H1 (cell line): ENCODE data around the gene CHRM4. TPM values are rescaled to one million over a fixed set of nuclear protein-coding genes. Genes with fewer than 3 reads are reported as not detected.

Source experiments
- CTCF ChIA-PET: fragments of 300-600 bp; sonication (Branson Sonifier 250); formaldehyde crosslinking; loops from one replicate; lab custom pipeline; 2021; ENCODE audit not compliant: partially characterized antibody; lab: Charles Lee
- POLR2A ChIA-PET: fragments of 300-600 bp; sonication (Branson Sonifier 250); formaldehyde crosslinking; loops from one replicate; lab custom pipeline; 2021; ENCODE audit warnings: inconsistent platforms; ENCODE audit not compliant: partially characterized antibody; lab: Charles Lee
- DNase-seq, 2 experiments: peaks; one replicate each; pipeline versions ENCODE4 v3.0.0 to v3.0.0-alpha.2; 2010 to 2022; ENCODE audit warnings: low spot score in 2 of 2, low read depth in 1 of 2, mixed read lengths in 1 of 2
- FAIRE-seq: peaks from 2 replicates; lab custom pipeline; 2011; peaks lifted over from hg19 to GRCh38; lab: Jason Lieb, UNC
- H2AFZ ChIP-seq: 2 replicates; pipeline ENCODE4 v1.8.1; 2012; ENCODE audit warnings: low read length, inconsistent platforms
- H2AK5ac ChIP-seq: 2 replicates; pipeline ENCODE4 v1.6.1; 2013; ENCODE audit warnings: low read depth, low read length
- H2BK120ac ChIP-seq: replicated peaks from 2 replicates; pipeline ENCODE3; 2013; ENCODE audit warnings: low read depth, low read length, inconsistent platforms
- H2BK12ac ChIP-seq: 2 replicates; pipeline ENCODE4 v1.6.1; 2013; ENCODE audit warnings: low read depth, low read length
- H2BK15ac ChIP-seq: 2 replicates; pipeline ENCODE4 v1.6.1; 2013; ENCODE audit warnings: low read length
- H2BK20ac ChIP-seq: 2 replicates; pipeline ENCODE4 v1.6.1; 2013; ENCODE audit warnings: low read length
- H2BK5ac ChIP-seq: 2 replicates; pipeline ENCODE4 v1.6.1; 2013; ENCODE audit warnings: low read depth, low read length
- H3K14ac ChIP-seq: 2 replicates; pipeline ENCODE4 v1.6.1; 2013; ENCODE audit warnings: inconsistent platforms; ENCODE audit not compliant: insufficient read length
- H3K18ac ChIP-seq: 2 replicates; pipeline ENCODE4 v1.6.1; 2013; ENCODE audit warnings: low read length; ENCODE audit errors: extremely low read depth
- H3K23ac ChIP-seq: 2 replicates; pipeline ENCODE4 v1.6.1; 2013; ENCODE audit warnings: inconsistent platforms; ENCODE audit not compliant: insufficient read length
- H3K23me2 ChIP-seq: 2 replicates; pipeline ENCODE4 v1.6.1; 2013; ENCODE audit warnings: low read depth, low read length
- H3K27ac ChIP-seq: 2 replicates; pipeline ENCODE4 v1.6.1; 2011; ENCODE audit warnings: low read depth, low read length, inconsistent platforms
- H3K27me3 ChIP-seq, 4 experiments: replicated peaks in 1 of 4; 1 replicate in 1 of 4; 2 replicates in 3 of 4; pipeline versions ENCODE4 v1.6.1 to v1.8.1; 2011 to 2013; ENCODE audit warnings: low read length in 3 of 4, mild to moderate bottlenecking in 3 of 4, inconsistent platforms in 2 of 4, mixed read lengths in 2 of 4, moderate library complexity in 1 of 4; ENCODE audit not compliant: control insufficient read depth in 3 of 4, insufficient read depth in 3 of 4; ENCODE audit errors: extremely low read depth in 1 of 4
- H3K36me3 ChIP-seq, 4 experiments: 2 replicates each; pipeline versions ENCODE4 v1.6.1 to v1.8.1; 2011 to 2013; ENCODE audit warnings: mild to moderate bottlenecking in 4 of 4, low read length in 3 of 4, moderate library complexity in 2 of 4, control low read depth in 1 of 4, inconsistent platforms in 1 of 4; ENCODE audit not compliant: insufficient read depth in 4 of 4, control insufficient read depth in 2 of 4
- H3K4ac ChIP-seq: replicated peaks from 2 replicates; pipeline ENCODE3; 2013; ENCODE audit warnings: low read length, low read depth, mixed read lengths, inconsistent platforms; ENCODE audit not compliant: insufficient read length
- H3K4me1 ChIP-seq, 4 experiments: replicated peaks in 1 of 4; 1 replicate in 1 of 4; 2 replicates in 3 of 4; pipeline versions ENCODE4 v1.6.1 to v1.8.1; 2011 to 2013; ENCODE audit warnings: low read length in 3 of 4, inconsistent platforms in 2 of 4, mixed read lengths in 1 of 4; ENCODE audit not compliant: insufficient read depth in 4 of 4, control insufficient read depth in 3 of 4
- H3K4me2 ChIP-seq, 2 experiments: 2 replicates each; pipeline versions ENCODE4 v1.6.1 to v1.8.1; 2011 to 2013; ENCODE audit warnings: low read depth in 2 of 2, low read length in 2 of 2, control low read depth in 1 of 2, inconsistent platforms in 1 of 2, mild to moderate bottlenecking in 1 of 2; ENCODE audit not compliant: insufficient read depth in 1 of 2
- H3K4me3 ChIP-seq, 4 experiments: fragments of 200-600, 300-600 bp in 1 of 4; sonication (generic), shearing (Covaris generic), sonication (Bioruptor Twin) in 1 of 4; 2 replicates each; pipeline versions ENCODE4 v1.5.1 to v1.8.1; 2011 to 2016; ENCODE audit warnings: low read length in 4 of 4, low read depth in 3 of 4, control low read depth in 2 of 4, inconsistent platforms in 2 of 4, mild to moderate bottlenecking in 2 of 4, mixed read lengths in 1 of 4, moderate library complexity in 1 of 4; ENCODE audit not compliant: insufficient read depth in 2 of 4; ENCODE audit errors: extremely low read depth in 1 of 4
- H3K56ac ChIP-seq: replicated peaks from 2 replicates; pipeline ENCODE3; 2013; ENCODE audit warnings: low read depth, mild to moderate bottlenecking, mixed read lengths, low read length, inconsistent platforms; ENCODE audit not compliant: insufficient read length
- H3K79me1 ChIP-seq: 2 replicates; pipeline ENCODE4 v1.6.1; 2013; ENCODE audit warnings: low read depth, low read length, control low read depth
- H3K79me2 ChIP-seq, 2 experiments: 2 replicates each; pipeline versions ENCODE4 v1.6.1 to v1.8.1; 2012 to 2013; ENCODE audit warnings: low read length in 2 of 2, mild to moderate bottlenecking in 2 of 2, inconsistent platforms in 1 of 2; ENCODE audit not compliant: insufficient read depth in 2 of 2, control insufficient read depth in 1 of 2
- H3K9ac ChIP-seq, 4 experiments: replicated peaks in 1 of 4; 1 replicate in 1 of 4; 2 replicates in 3 of 4; pipeline versions ENCODE4 v1.6.1 to v1.8.1; 2011 to 2013; ENCODE audit warnings: low read depth in 3 of 4, low read length in 3 of 4, control low read depth in 2 of 4, mild to moderate bottlenecking in 2 of 4, moderate library complexity in 2 of 4, inconsistent platforms in 1 of 4; ENCODE audit errors: extremely low read depth in 1 of 4
- H3K9me3 ChIP-seq, 2 experiments: 2 replicates each; pipeline versions ENCODE4 v1.6.1 to v1.8.1; 2012 to 2013; ENCODE audit warnings: mild to moderate bottlenecking in 2 of 2, moderate library complexity in 2 of 2, control low read depth in 1 of 2, inconsistent platforms in 1 of 2, low read depth in 1 of 2, low read length in 1 of 2, mixed read lengths in 1 of 2; ENCODE audit not compliant: insufficient read depth in 2 of 2
- H4K20me1 ChIP-seq, 2 experiments: replicated peaks in 1 of 2; 2 replicates each; pipeline versions ENCODE3 to v1.8.1; 2011 to 2013; ENCODE audit warnings: inconsistent platforms in 2 of 2, low read length in 2 of 2, mild to moderate bottlenecking in 1 of 2; ENCODE audit not compliant: insufficient read depth in 2 of 2, control insufficient read depth in 1 of 2
- H4K5ac ChIP-seq: 2 replicates; pipeline ENCODE4 v1.6.1; 2013; ENCODE audit warnings: low read length, low read depth, mixed read lengths, inconsistent platforms; ENCODE audit not compliant: insufficient read length
- H4K8ac ChIP-seq: 2 replicates; pipeline ENCODE4 v1.8.0; 2013; ENCODE audit warnings: mild to moderate bottlenecking, moderate library complexity, low read length, inconsistent platforms; ENCODE audit not compliant: insufficient read depth; ENCODE audit errors: extremely low read depth
- H4K91ac ChIP-seq: replicated peaks from 2 replicates; pipeline ENCODE3; 2013; ENCODE audit warnings: low read length, mixed read lengths, inconsistent platforms; ENCODE audit not compliant: insufficient read length
- CHD1 ChIP-seq: IDR thresholded peaks from 2 replicates; pipeline ENCODE4 v1.6.1; 2012; ENCODE audit warnings: low read depth, low read length, improper control_type of control experiment
- JUND ChIP-seq: IDR thresholded peaks from 2 replicates; pipeline ENCODE4 v1.6.1; 2011; ENCODE audit warnings: mild to moderate bottlenecking, improper control_type of control experiment, low read length
- KDM5A ChIP-seq: fragments of 200-600 bp; IDR thresholded peaks from 2 replicates; pipeline ENCODE4 v1.7.1; 2012; ENCODE audit warnings: mild to moderate bottlenecking, low read length, inconsistent platforms, mixed read lengths
- POU5F1 ChIP-seq: IDR thresholded peaks from 2 replicates; pipeline ENCODE4 v1.6.1; 2011; ENCODE audit warnings: low read depth, mild to moderate bottlenecking, low read length, moderate library complexity
- SP4 ChIP-seq: IDR thresholded peaks from 2 replicates; pipeline ENCODE4 v1.6.1; 2012; ENCODE audit warnings: low read length, inconsistent platforms
- ZNF274 ChIP-seq: IDR thresholded peaks from 2 replicates; pipeline ENCODE4 v1.7.0; 2012; ENCODE audit warnings: low read length, borderline replicate concordance; ENCODE audit errors: extremely low read depth
- WGBS, 2 experiments: shearing (Covaris generic) in 1 of 2; methylation state at CpG; one replicate each; pipeline versions ENCODE4 v1.1.6 to v1.1.7; 2013 to 2015; ENCODE audit warnings: low lambda C conversion rate in 2 of 2, mixed read lengths in 2 of 2, inconsistent platforms in 1 of 2, low coverage in 1 of 2, missing lambda C conversion rate in 1 of 2; ENCODE audit not compliant: insufficient replicate concordance in 2 of 2, insufficient coverage in 1 of 2, insufficient read length in 1 of 2; ENCODE audit errors: extremely low coverage in 1 of 2, missing lambda C conversion rate in 1 of 2; 5-methylcytosine and 5-hydroxymethylcytosine counted together
- polyA plus RNA-seq, 7 experiments: library from polyadenylated mRNA; depleted of rRNA in 3 of 7; stranded (reverse) in 5 of 7; unstranded in 2 of 7; fragments of >200 nt in 5 of 7; fragments of 200-250 nt in 2 of 7; gene quantifications; 1 replicate in 5 of 7; 2 replicates in 1 of 7; 4 replicates in 1 of 7; pipeline versions ENCODE4 v1.2.1 to v1.2.3, GENCODE V29; 2011 to 2013; ENCODE audit warnings: missing spikeins in 2 of 7, mixed read lengths in 2 of 7
- total RNA-seq: library from RNA; stranded (reverse); fragmentation: NEBNext Ultra II Directional; extraction: Animal tissue kit (Norgen Biotek cat#: 25700); gene quantifications from 2 replicates; pipeline ENCODE4 v1.2.1, GENCODE V29; 2021

Gene CHRM4
- total and polyA plus RNA-seq, 2 of the 8 experiments (the other 6 are each of a cell fraction or from before 2014, with no cell fraction given) = 1.1 to 1.3 TPM

GRCh38 chr11:46376258-46377050 is 15.1 kb downstream of the CHRM4 start:
- Histone ChIP-seq H3K23me2 (peaks cover 7% of the 10 kb centered on the region; the same call in 1 of the 2 replicates), H2AFZ (no peak overlapping the region), H3K4me1 (peaks cover 0 to 10% (median 8%) of the 10 kb centered on the region in 4 experiments; a peak in 6 of 7 replicates), H4K20me1 (peaks cover 12 to 16% of the 10 kb centered on the region in 2 experiments), H2BK12ac (no peak overlapping the region), H3K56ac (no peak overlapping the region), H2BK20ac (no peak overlapping the region), H2BK5ac (no peak overlapping the region; the same call in 1 of the 2 replicates), H2AK5ac (no peak overlapping the region), H3K23ac (no peak overlapping the region), H3K4ac (no peak overlapping the region), H3K14ac (no peak overlapping the region), H3K18ac (no peak overlapping the region), H3K4me3 (no peak overlapping the region), H4K91ac (no peak overlapping the region), H4K8ac (no peak overlapping the region), H4K5ac (no peak overlapping the region), H3K27me3 (no peaks in the 10 kb centered on the region), H3K9me3 (no peaks in the 10 kb centered on the region), H2BK15ac (no peak overlapping the region), H3K36me3 (peaks cover 7 to 33% (median 22%) of the 10 kb centered on the region in 4 experiments; a peak in 4 of 8 replicates), H3K9ac (no peak overlapping the region), H3K27ac (no peak overlapping the region), H3K79me1 (no peaks in the 10 kb centered on the region), H3K79me2 (no peaks in the 10 kb centered on the region), H3K4me2 (no peak overlapping the region), H2BK120ac (no peak overlapping the region)
- FAIRE-seq = no peak
- POLR2A ChIA-PET = interaction anchor here (1.0 to 1.2 kb wide), 3 partner anchors 9 to 13 kb away, joined by 3 to 4 read pairs (median 3); no protein-coding TSS in a partner anchor
- DNase-seq = no peak
- CTCF ChIA-PET = interaction anchor here (1.3 to 44.5 kb wide), 5 partner anchors 9 to 153 kb away, joined by 3 to 1004 read pairs (median 4); partner anchors contain the start of gene DGKZ
- TF ChIP-seq ZNF274 (no peak), SP4 (no peak), JUND (no peak), CHD1 (no peak), KDM5A (no peak), POU5F1 (no peak)
- WGBS, 2 experiments = 92% methylated on average over 16 of the region's 19 CpGs; no CpG with 5 or more reads in 1 of the 2 experiments
